ENCODE data around the gene STN1.

Gene STN1

GRCh38 chr10:103930449-103930848 lies 12.5 kb upstream of the STN1 start:
- FAIRE-seq (no peak), DNase-seq (ENCODE audit: extremely low spot score, insufficient read length, low read depth) (no peak)

GRCh38 chr10:103929381-103929921 lies 11.5 kb upstream of the STN1 start:
- no peak for FAIRE-seq
- no peak for DNase-seq (ENCODE audit: extremely low spot score, insufficient read length, low read depth)

GRCh38 chr10:103928784-103929183 lies 10.8 kb upstream of the STN1 start:
- FAIRE-seq (no peak), DNase-seq (ENCODE audit: extremely low spot score, insufficient read length, low read depth) (no peak)

- DNase-seq (ENCODE audit: extremely low spot score, insufficient read length, low read depth) (no peak), FAIRE-seq (no peak)
Observed at GRCh38 chr10:103926722-103927319, 8.8 kb upstream of the STN1 start.

GRCh38 chr10:103925591-103925990 lies 7.6 kb upstream of the STN1 start:
- no peak for FAIRE-seq
- no peak for DNase-seq (ENCODE audit: extremely low spot score, insufficient read length, low read depth)

- FAIRE-seq: no peak
- no peak for DNase-seq (ENCODE audit: extremely low spot score, insufficient read length, low read depth)
Observed at GRCh38 chr10:103923502-103923901, 5.5 kb upstream of the STN1 start.

- FAIRE-seq: no peak
- no peak for DNase-seq (ENCODE audit: extremely low spot score, insufficient read length, low read depth)
Observed at GRCh38 chr10:103922659-103923058, 4.7 kb upstream of the STN1 start.

GRCh38 chr10:103921750-103922195 lies 3.8 kb upstream of the STN1 start:
- FAIRE-seq (no peak), DNase-seq (ENCODE audit: extremely low spot score, insufficient read length, low read depth) (no peak)

GRCh38 chr10:103921248-103921647 lies 3.3 kb upstream of the STN1 start:
- no peak for DNase-seq (ENCODE audit: extremely low spot score, insufficient read length, low read depth)
- no peak for FAIRE-seq

GRCh38 chr10:103919648-103920025 lies 1.7 kb upstream of the STN1 start:
- FAIRE-seq (no peak), DNase-seq (ENCODE audit: extremely low spot score, insufficient read length, low read depth) (no peak)

GRCh38 chr10:103917302-103918052 lies 507 bp downstream of the STN1 start:
- no peak for DNase-seq (ENCODE audit: extremely low spot score, insufficient read length, low read depth)

GRCh38 chr10:103916876-103917275 lies 1.1 kb downstream of the STN1 start:
- DNase-seq (ENCODE audit: extremely low spot score, insufficient read length, low read depth): no peak
- no peak for FAIRE-seq

More at GRCh38 chr10:103917302-103918052, 507 bp downstream of the STN1 start:
- FAIRE-seq: no peak

- FAIRE-seq (no peak), DNase-seq (ENCODE audit: extremely low spot score, insufficient read length, low read depth) (no peak)
Observed at GRCh38 chr10:103916254-103916653, 1.7 kb downstream of the STN1 start.

GRCh38 chr10:103915796-103916195 lies 2.2 kb downstream of the STN1 start:
- FAIRE-seq: peak; percentile 45
- no peak for DNase-seq (ENCODE audit: extremely low spot score, insufficient read length, low read depth)

- no peak for DNase-seq (ENCODE audit: extremely low spot score, insufficient read length, low read depth)
- FAIRE-seq: no peak
Observed at GRCh38 chr10:103912759-103913158, 5.2 kb downstream of the STN1 start.

- DNase-seq (ENCODE audit: extremely low spot score, insufficient read length, low read depth) (no peak), FAIRE-seq (no peak)
Observed at GRCh38 chr10:103911021-103911459, 6.9 kb downstream of the STN1 start.

GRCh38 chr10:103910442-103911012 lies 7.5 kb downstream of the STN1 start:
- no peak for DNase-seq (ENCODE audit: extremely low spot score, insufficient read length, low read depth)
- FAIRE-seq: no peak

GRCh38 chr10:103905441-103905840 lies 12.5 kb downstream of the STN1 start:
- DNase-seq (ENCODE audit: extremely low spot score, insufficient read length, low read depth) (no peak), FAIRE-seq (no peak)

GRCh38 chr10:103901299-103901698 lies 16.7 kb downstream of the STN1 start:
- DNase-seq (ENCODE audit: extremely low spot score, insufficient read length, low read depth) (no peak), FAIRE-seq (no peak)

- FAIRE-seq (no peak), DNase-seq (ENCODE audit: extremely low spot score, insufficient read length, low read depth) (no peak)
Observed at GRCh38 chr10:103899312-103899711, 18.7 kb downstream of the STN1 start.

- DNase-seq (ENCODE audit: extremely low spot score, insufficient read length, low read depth) (no peak), FAIRE-seq (no peak)
Observed at GRCh38 chr10:103897241-103897774, 20.7 kb downstream of the STN1 start.

Measured in GM18507 (cell line).